CD8-positive, alpha-beta memory T cell (primary cell): ENCODE data around the gene ZNF606. TPM values are rescaled to one million over a fixed set of nuclear protein-coding genes. Genes with fewer than 3 reads are reported as not detected.

Source experiments
- CTCF ChIA-PET: fragments of 350-600 bp; sonication (Branson Sonifier 250); formaldehyde crosslinking; loops from one replicate; lab custom pipeline; 2021; ENCODE audit warnings: antibody characterized with exemption; lab: Charles Lee
- POLR2A ChIA-PET: fragments of 350-600 bp; sonication (Branson Sonifier 250); formaldehyde crosslinking; loops from one replicate; lab custom pipeline; 2021; ENCODE audit warnings: antibody characterized with exemption; lab: Charles Lee
- DNase-seq, 5 donors: peaks; one replicate each; pipeline versions ENCODE4 v3.0.0 to v3.0.0-alpha.2; 2020 to 2022; ENCODE audit warnings: mixed read lengths in 1 of 5
- H3K27ac ChIP-seq: one replicate; pipeline ENCODE4 v1.7.0; 2013; ENCODE audit warnings: low read depth, mild to moderate bottlenecking, low read length, moderate library complexity
- H3K27me3 ChIP-seq: 2 replicates; pipeline ENCODE4 v1.7.0; 2013; ENCODE audit warnings: low read length, mild to moderate bottlenecking; ENCODE audit not compliant: insufficient read depth, poor library complexity, severe bottlenecking
- H3K36me3 ChIP-seq: 2 replicates; pipeline ENCODE4 v1.7.0; 2013; ENCODE audit warnings: mild to moderate bottlenecking, low read length, moderate library complexity; ENCODE audit not compliant: insufficient read depth
- H3K4me1 ChIP-seq: 2 replicates; pipeline ENCODE4 v1.7.0; 2013; ENCODE audit warnings: mild to moderate bottlenecking, low read length, moderate library complexity; ENCODE audit not compliant: insufficient read depth
- H3K4me3 ChIP-seq: 2 replicates; pipeline ENCODE4 v1.7.0; 2013; ENCODE audit warnings: mild to moderate bottlenecking, low read length
- H3K9me3 ChIP-seq: 2 replicates; pipeline ENCODE4 v1.7.0; 2013; ENCODE audit warnings: mild to moderate bottlenecking, low read length
- H3K27ac Mint-ChIP-seq, 8 donors: one replicate each; pipeline ENCODE4 v1.8.0; 2020 to 2021; ENCODE audit warnings: mixed read lengths in 8 of 8, mild to moderate bottlenecking in 6 of 8, inconsistent platforms in 3 of 8, moderate library complexity in 3 of 8
- H3K27me3 Mint-ChIP-seq, 2 donors: one replicate each; pipeline ENCODE4 v1.8.0; 2020 to 2021; ENCODE audit warnings: mixed read lengths in 2 of 2, mild to moderate bottlenecking in 1 of 2, moderate library complexity in 1 of 2
- H3K36me3 Mint-ChIP-seq, 3 donors: one replicate each; pipeline ENCODE4 v1.8.0; 2020 to 2021; ENCODE audit warnings: mixed read lengths in 3 of 3, inconsistent platforms in 1 of 3, mild to moderate bottlenecking in 1 of 3
- H3K4me1 Mint-ChIP-seq, 3 donors: one replicate each; pipeline ENCODE4 v1.8.0; 2020 to 2021; ENCODE audit warnings: mixed read lengths in 3 of 3, inconsistent platforms in 1 of 3, mild to moderate bottlenecking in 1 of 3
- H3K4me3 Mint-ChIP-seq, 7 donors: one replicate each; pipeline ENCODE4 v1.8.0; 2020 to 2021; ENCODE audit warnings: mixed read lengths in 7 of 7, mild to moderate bottlenecking in 6 of 7, moderate library complexity in 4 of 7, inconsistent platforms in 2 of 7
- H3K9me3 Mint-ChIP-seq, 5 donors: one replicate each; pipeline ENCODE4 v1.8.0; 2020 to 2022; ENCODE audit warnings: mixed read lengths in 5 of 5, mild to moderate bottlenecking in 3 of 5, moderate library complexity in 2 of 5, inconsistent platforms in 1 of 5
- polyA plus RNA-seq: library from polyadenylated mRNA; unstranded; fragments of 300-500 nt; fragmentation: Illumina TruSeq; gene quantifications from one replicate; pipeline ENCODE4 v1.2.3, GENCODE V29; 2021
- total RNA-seq, 2 experiments: library from RNA; stranded (reverse); gene quantifications; one replicate each; pipeline ENCODE4 v1.2.3, GENCODE V29; 2021

Gene ZNF606
- total and polyA plus RNA-seq, 3 experiments from 2014 or later = 3.9 to 8.7 (median 8.2) TPM

DNA sequence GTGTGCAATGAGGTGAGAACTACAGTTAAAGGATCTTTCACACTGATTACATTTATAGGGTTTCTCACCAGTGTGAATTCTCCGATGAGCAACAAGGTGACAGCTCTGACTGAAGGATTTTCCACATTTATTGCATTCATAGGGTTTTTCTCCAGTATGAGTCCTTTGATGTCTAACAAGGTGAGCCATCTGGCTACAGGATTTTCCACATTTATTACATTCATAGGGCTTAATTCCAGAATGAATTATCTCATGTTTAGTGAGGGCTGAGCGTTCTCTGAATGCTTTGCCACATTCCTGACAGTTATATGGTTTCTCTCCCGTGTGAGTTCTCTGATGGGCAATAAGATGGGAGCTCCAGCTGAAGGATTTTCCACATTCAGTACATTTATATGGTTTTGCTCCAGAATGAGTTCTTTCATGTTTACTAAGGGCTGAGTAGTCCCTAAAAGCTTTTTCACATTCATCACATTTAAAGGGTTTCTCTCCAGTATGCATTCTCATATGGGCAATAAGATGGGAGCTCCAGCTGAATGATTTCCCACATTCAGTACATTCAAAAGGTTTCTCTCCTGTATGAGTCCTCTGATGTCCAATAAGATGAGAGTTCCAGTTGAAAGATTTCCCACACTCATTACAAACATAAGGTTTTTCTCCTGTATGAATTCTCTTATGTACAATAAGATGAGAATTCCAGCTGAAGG, 23.9 kb downstream of the ZNF606 start:
- Mint-ChIP-seq H3K9me3 (peaks cover 68 to 100% (median 98%) of the 10 kb centered on the region in 5 donors), H3K27me3 (peaks cover 0 to 4% of the 10 kb centered on the region in 2 donors), H3K27ac (no peak overlapping the region), H3K4me3 (no peak overlapping the region), H3K4me1 (no peaks in the 10 kb centered on the region), H3K36me3 (peaks cover 44 to 88% (median 87%) of the 10 kb centered on the region in 3 donors)
- no peak for DNase-seq
- Histone ChIP-seq H3K4me1 (no peaks in the 10 kb centered on the region), H3K36me3 (peaks cover 41% of the 10 kb centered on the region), H3K9me3 (peaks cover 89% of the 10 kb centered on the region), H3K27ac (no peak overlapping the region), H3K27me3 (no peaks in the 10 kb centered on the region), H3K4me3 (peak overlapping the region; percentile 6)
- ChIA-PET CTCF (interaction anchor here (0.8 kb wide), 1 partner anchor 9 kb away, joined by 3 read pairs; no protein-coding TSS in a partner anchor), POLR2A (no interaction called here)

DNA sequence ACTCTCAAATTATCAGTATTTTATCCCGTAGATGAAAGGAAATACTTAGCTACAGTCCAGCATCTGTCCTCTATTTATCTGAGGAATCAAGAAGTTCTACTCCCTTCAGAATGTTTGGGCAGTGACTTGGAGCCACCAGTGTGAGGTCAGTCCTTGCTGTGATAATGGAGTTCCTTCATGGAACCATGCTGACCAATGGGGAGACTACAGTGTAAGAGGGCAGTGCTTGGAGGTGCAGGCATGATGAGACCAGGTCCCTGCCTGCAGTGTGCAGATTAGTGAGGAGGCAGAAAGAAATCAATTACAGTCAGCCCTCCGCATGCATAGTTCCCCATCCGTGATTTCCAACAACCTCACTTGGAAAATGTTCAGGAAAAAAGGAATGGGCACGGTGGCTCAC, 28.2 kb downstream of the ZNF606 start, which contains the start of gene C19orf18:
Gene C19orf18 (minus strand): TSS at position 101 of the 400 bp plus-strand sequence. CDS start 102 bp downstream, outside the sequence.
- peaks cover 50 to 97% (median 90%) of the 10 kb centered on the region in 5 donors for H3K9me3 Mint-ChIP-seq
- POLR2A ChIA-PET = no interaction called here

DNA sequence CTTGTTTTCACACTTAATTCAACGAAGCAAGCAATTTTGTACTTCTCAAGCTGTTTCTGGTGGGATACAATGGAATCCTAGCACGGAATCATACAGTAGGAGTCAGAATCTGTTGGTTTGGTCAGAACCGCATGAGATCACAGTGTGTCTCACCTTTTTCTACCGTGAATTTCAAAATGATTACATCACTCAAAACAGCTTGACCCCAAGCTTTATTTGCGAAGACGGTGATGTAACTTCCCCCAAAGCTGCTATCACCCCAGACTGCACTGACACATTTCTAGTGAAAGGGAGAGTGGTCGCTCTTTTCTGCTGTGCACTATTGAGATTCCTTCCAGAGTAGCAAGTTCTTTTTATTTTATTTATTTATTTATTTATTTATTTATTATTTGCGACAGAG, 37.9 kb downstream of the ZNF606 start:
- DNase-seq = no peak

More for the DNA sequence above, 28.2 kb downstream of the ZNF606 start, which contains the start of gene C19orf18:
- H3K4me1 Mint-ChIP-seq = no peaks in the 10 kb centered on the region
- CTCF ChIA-PET = no interaction called here
- H3K27me3 Mint-ChIP-seq = peaks cover 0 to 2% of the 10 kb centered on the region in 2 donors
- H3K27ac Mint-ChIP-seq = no peak within 1 kb of the TSS
- no peak within 1 kb of the TSS for H3K4me3 Mint-ChIP-seq
- no peak for DNase-seq
- H3K36me3 Mint-ChIP-seq = peaks cover 15 to 66% (median 63%) of the 10 kb centered on the region in 3 donors
- peaks cover 59% of the 10 kb centered on the region for H3K9me3 ChIP-seq
- H3K27ac ChIP-seq = no peak within 1 kb of the TSS
- no peaks in the 10 kb centered on the region for H3K4me1 ChIP-seq
- no peaks in the 10 kb centered on the region for H3K27me3 ChIP-seq
- H3K4me3 ChIP-seq = no peak within 1 kb of the TSS
- peaks cover 1% of the 10 kb centered on the region for H3K36me3 ChIP-seq

DNA sequence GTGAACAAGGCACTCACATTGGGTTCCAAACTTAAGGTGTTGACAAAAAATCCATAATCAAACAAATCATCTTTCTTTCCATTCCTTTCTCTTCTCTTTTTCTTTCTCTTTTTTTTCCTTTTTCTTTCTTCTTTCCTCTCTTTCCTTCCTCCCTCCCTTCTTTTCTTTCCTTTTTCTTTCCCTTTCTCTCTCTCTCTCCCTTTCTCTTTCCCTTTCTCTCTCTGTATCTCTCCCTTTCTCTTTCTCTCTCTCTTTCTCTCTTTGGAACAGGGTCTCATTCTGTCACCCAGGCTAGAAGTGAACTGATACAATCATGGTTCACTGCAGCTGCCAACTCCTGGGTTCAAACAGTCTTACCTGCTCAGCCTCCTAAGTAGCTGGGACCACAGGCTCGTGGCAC, 40.8 kb downstream of the ZNF606 start:
- CTCF ChIA-PET = no interaction called here
- POLR2A ChIA-PET = no interaction called here
- no peaks in the 10 kb centered on the region for H3K4me1 Mint-ChIP-seq
- H3K27me3 Mint-ChIP-seq = peaks cover 1 to 7% of the 10 kb centered on the region in 2 donors
- Histone ChIP-seq H3K4me3 (no peak overlapping the region), H3K27ac (no peak overlapping the region), H3K36me3 (no peaks in the 10 kb centered on the region), H3K27me3 (no peaks in the 10 kb centered on the region), H3K4me1 (no peaks in the 10 kb centered on the region), H3K9me3 (peaks cover 6% of the 10 kb centered on the region)
- H3K4me3 Mint-ChIP-seq = no peak overlapping the region
- no peak overlapping the region for H3K27ac Mint-ChIP-seq
- no peak for DNase-seq
- H3K9me3 Mint-ChIP-seq = peaks cover 19 to 68% (median 54%) of the 10 kb centered on the region in 5 donors
- H3K36me3 Mint-ChIP-seq = peaks cover 5 to 32% (median 18%) of the 10 kb centered on the region in 3 donors

More for the DNA sequence above, 37.9 kb downstream of the ZNF606 start:
- Histone ChIP-seq H3K36me3 (no peaks in the 10 kb centered on the region), H3K27me3 (no peaks in the 10 kb centered on the region), H3K4me1 (no peaks in the 10 kb centered on the region), H3K9me3 (peaks cover 14% of the 10 kb centered on the region), H3K4me3 (no peak overlapping the region), H3K27ac (no peak overlapping the region)
- Mint-ChIP-seq H3K27me3 (peaks cover 0 to 1% of the 10 kb centered on the region in 2 donors), H3K36me3 (peaks cover 5 to 31% (median 28%) of the 10 kb centered on the region in 3 donors), H3K9me3 (peaks cover 23 to 73% (median 58%) of the 10 kb centered on the region in 5 donors), H3K4me3 (no peak overlapping the region), H3K27ac (no peak overlapping the region), H3K4me1 (no peaks in the 10 kb centered on the region)
- POLR2A ChIA-PET = no interaction called here
- CTCF ChIA-PET = no interaction called here

DNA sequence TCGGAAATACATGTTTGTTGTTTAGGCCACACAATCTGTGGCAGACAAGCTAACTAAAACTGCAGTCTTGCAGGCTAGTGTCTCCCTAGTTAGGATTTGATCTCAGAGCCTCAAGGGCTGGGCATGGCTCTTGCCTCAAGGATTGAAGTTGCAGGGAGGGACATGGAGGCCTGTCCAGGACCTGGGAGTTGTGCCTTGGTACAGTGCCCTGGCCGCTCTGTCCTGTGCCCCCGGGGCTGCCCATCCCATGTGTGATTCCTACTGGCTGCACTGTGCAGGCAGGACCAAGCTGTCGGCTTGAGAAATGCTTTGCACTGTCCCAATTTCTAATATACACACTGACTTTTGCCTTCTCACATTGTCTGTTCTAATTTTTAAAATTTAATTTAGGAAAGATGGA, 47.6 kb downstream of the ZNF606 start:
- Histone ChIP-seq H3K9me3 (no peaks in the 10 kb centered on the region), H3K4me1 (no peaks in the 10 kb centered on the region), H3K27ac (no peak overlapping the region), H3K27me3 (no peaks in the 10 kb centered on the region), H3K36me3 (no peaks in the 10 kb centered on the region), H3K4me3 (no peak overlapping the region)
- H3K27me3 Mint-ChIP-seq = peaks cover 6 to 13% of the 10 kb centered on the region in 2 donors
- H3K4me1 Mint-ChIP-seq = no peaks in the 10 kb centered on the region
- DNase-seq = no peak
- no peak overlapping the region for H3K27ac Mint-ChIP-seq
- H3K36me3 Mint-ChIP-seq = peaks cover 5 to 35% (median 6%) of the 10 kb centered on the region in 3 donors
- H3K9me3 Mint-ChIP-seq = peaks cover 9 to 64% (median 44%) of the 10 kb centered on the region in 5 donors
- ChIA-PET POLR2A (no interaction called here), CTCF (no interaction called here)
- H3K4me3 Mint-ChIP-seq = no peak overlapping the region

DNA sequence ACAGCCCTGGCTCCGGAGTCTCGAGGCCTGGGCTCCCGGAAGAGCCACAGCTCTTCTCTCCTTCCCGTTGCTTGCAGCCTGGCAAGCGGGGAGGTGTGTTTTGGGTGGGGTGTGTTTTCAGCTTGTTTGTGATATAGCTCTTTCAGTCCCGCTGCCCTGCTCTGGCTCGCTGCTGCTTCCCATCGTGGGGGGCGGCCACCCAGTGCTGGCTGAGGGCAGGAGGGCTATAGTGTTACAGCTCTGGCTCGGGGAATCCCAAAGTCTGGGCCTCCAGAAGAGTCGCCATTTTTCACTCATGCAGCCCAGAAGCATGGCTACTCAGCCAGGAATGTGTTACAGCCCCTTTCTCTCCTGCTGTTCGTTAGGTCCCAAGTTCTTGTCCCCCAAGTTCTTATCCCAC, 52.9 kb downstream of the ZNF606 start:
- no peak overlapping the region for H3K4me3 ChIP-seq
- H3K4me1 ChIP-seq = peaks cover 11% of the 10 kb centered on the region
- H3K9me3 ChIP-seq = no peaks in the 10 kb centered on the region
- DNase-seq = no peak
- H3K27me3 Mint-ChIP-seq = peaks cover 5 to 6% of the 10 kb centered on the region in 2 donors
- H3K27ac ChIP-seq = no peak overlapping the region
- H3K27ac Mint-ChIP-seq = no peak overlapping the region
- H3K9me3 Mint-ChIP-seq = peaks cover 15 to 61% (median 38%) of the 10 kb centered on the region in 5 donors
- H3K4me3 Mint-ChIP-seq = no peak overlapping the region
- peaks cover 19 to 26% (median 25%) of the 10 kb centered on the region in 3 donors for H3K4me1 Mint-ChIP-seq
- H3K27me3 ChIP-seq = no peaks in the 10 kb centered on the region
- POLR2A ChIA-PET = no interaction called here
- peaks cover 19 to 38% (median 23%) of the 10 kb centered on the region in 3 donors for H3K36me3 Mint-ChIP-seq
- H3K36me3 ChIP-seq = no peaks in the 10 kb centered on the region
- CTCF ChIA-PET = no interaction called here

DNA sequence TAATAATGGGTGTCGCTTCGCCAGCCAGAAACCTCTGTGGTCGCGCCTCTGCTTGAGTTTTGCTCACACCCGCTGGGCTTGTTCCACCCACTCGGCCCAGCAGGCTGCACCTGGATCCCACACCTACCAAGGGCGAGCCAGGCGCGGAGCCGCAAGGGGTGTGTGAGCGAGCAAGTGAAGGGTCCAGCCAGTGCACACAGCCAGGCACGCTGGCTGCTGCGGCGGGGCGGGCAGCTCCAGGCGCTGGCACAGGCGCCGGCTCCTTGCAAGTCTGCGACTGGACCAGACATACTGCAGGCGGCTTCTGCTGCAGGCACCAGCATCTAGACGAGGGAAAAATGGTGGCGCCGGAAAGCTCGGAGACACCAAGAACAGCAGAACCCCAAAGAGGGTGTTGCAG, 53.3 kb downstream of the ZNF606 start:
- peaks cover 11% of the 10 kb centered on the region for H3K4me1 ChIP-seq
- no peaks in the 10 kb centered on the region for H3K9me3 ChIP-seq
- CTCF ChIA-PET = no interaction called here
- Mint-ChIP-seq H3K4me3 (no peak overlapping the region), H3K36me3 (peaks cover 20 to 39% (median 27%) of the 10 kb centered on the region in 3 donors), H3K27ac (no peak overlapping the region), H3K27me3 (peaks cover 4 to 5% of the 10 kb centered on the region in 2 donors), H3K4me1 (peaks cover 19 to 27% (median 25%) of the 10 kb centered on the region in 3 donors), H3K9me3 (peaks cover 15 to 61% (median 36%) of the 10 kb centered on the region in 5 donors)
- no peak overlapping the region for H3K4me3 ChIP-seq
- H3K36me3 ChIP-seq = peaks cover under 1% of the 10 kb centered on the region
- no peak overlapping the region for H3K27ac ChIP-seq
- H3K27me3 ChIP-seq = no peaks in the 10 kb centered on the region
- DNase-seq = no peak
- POLR2A ChIA-PET = no interaction called here
